Uterus (tissue), 2 donors: Measurements from ENCODE around the gene TMEM233.

Experiments
- CTCF ChIP-seq, 4 experiments: fragments of 200-600 bp in 2 of 4; fragments of 450-650 bp in 2 of 4; sonication (generic) in 2 of 4; IDR thresholded peaks; one replicate each; pipeline ENCODE4 v1.5.1; 2016 to 2019; ENCODE audit warnings: antibody characterized with exemption in 4 of 4, mild to moderate bottlenecking in 2 of 4, moderate library complexity in 1 of 4
- POLR2A ChIP-seq, 2 donors: fragments of 450-650 bp; IDR thresholded peaks; one replicate each; pipeline ENCODE4 v1.6.1; 2016; ENCODE audit warnings: antibody characterized with exemption in 2 of 2, mild to moderate bottlenecking in 1 of 2, moderate library complexity in 1 of 2

DNA sequence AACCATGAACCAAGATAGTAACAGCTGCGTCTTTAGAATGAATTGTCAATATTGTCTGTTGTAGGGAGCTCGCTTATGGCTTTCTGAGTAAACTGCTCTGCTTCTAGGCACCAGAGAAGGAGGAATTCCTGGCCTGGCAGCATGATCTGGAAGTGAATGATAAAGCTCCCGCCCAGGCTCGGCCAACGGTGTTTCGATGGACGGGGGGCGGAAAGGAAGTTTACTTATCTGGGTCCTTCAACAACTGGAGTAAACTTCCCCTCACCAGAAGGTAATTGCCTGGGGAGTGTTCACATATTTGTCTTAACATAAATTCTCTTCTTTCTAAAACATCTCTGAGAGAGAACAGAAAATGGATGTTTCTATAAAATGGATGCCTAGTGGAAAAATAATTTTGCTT lies 78.6 kb downstream of the TMEM233 start:
- TF ChIP-seq POLR2A (IDR thresholded peaks at IDR 0.05) (no peak), CTCF (IDR thresholded peaks at IDR 0.05) (no peak)
